Measurements from ENCODE around the gene BATF3. TPM values are rescaled to one million over a fixed set of nuclear protein-coding genes. Genes with fewer than 3 reads are reported as not detected.

Gene BATF3
- polyA plus RNA-seq, 1 donor, result 1.3 TPM

- DNase-seq (ENCODE audit: low read depth), result no peak
These were observed 15.0 kb downstream of the BATF3 start for GRCh38 chr1:212684521-212685090.

GRCh38 chr1:212684076-212684475, 15.6 kb downstream of the BATF3 start:
- DNase-seq (ENCODE audit: low read depth), result no peak

GRCh38 chr1:212683357-212683722, 16.3 kb downstream of the BATF3 start:
- DNase-seq (ENCODE audit: low read depth), result no peak

DNA sequence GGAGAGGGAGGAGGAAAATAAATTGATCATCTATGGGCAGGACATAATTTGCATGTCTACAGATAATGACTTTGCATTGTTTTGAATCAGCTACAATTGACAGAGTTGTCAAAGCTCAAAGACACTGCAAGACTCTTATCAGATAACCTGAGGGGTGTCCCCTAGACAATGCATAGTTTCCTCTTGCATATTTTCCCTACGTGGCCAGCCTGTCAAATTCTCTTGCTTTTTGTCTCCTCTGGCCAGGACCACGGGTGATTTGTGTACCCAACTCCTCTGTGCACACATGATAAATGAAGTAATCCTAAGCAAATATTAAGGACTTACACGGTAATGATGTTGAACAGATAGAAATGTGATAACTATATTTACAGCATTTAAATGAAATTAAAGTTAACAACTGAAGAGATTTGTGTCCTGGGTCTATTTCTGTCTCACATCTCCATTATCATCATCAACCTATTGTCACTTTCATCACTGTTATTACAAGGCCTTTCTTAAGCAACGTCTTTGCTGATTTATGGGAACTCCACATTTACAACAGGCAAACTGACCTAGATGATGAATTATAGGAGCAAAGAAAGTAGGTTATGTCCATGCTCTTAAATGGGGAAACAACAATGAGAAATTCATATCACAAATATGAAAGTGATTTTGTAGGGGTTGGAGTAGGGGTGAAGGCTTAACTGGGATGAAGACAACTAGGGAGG, 18.8 kb downstream of the BATF3 start:
- no peak for DNase-seq (ENCODE audit: low read depth)

- DNase-seq (ENCODE audit: low read depth), result no peak
These were observed 20.9 kb downstream of the BATF3 start for GRCh38 chr1:212678456-212679410.

DNA sequence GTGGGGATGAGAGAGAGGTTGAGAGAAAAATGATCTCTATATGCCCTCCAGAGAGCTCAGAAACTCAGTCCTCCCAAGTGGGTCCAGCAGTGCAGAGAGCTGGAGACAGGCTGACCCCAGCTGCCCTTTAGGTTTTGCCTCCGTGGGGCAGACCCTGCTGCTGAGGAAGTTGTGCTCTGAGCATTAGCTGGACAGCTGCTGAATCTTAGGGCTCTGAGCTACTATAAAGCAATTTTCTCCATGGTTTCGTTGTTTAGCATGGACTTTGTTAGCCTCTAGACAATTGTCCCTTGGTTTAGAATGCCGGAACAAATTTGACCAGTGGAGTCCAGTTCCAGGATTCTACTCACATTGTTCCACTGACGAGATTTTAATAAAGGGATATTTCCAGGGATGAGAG, 22.1 kb downstream of the BATF3 start:
- DNase-seq (ENCODE audit: low read depth), result no peak

DNA sequence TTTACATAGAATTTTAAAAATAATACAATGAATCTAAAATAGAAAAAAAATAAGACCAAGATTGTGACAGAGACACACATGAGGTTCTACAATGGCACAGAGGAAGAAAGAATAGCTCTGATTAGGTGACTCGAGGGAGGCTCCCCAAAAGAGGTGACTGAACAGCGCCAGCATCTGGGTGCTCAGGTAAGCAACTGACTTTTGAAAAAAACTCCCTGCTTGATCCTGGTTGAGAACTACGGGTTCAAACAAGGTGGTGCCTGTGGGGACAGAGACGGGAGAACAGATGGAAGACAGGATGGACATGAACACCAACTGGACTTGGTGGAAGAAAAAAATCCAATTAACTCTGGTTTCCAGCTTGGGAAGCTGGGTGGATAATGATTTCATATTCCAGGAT, 22.5 kb downstream of the BATF3 start:
- no peak for DNase-seq (ENCODE audit: low read depth)

GRCh38 chr1:212675675-212676074, 24.0 kb downstream of the BATF3 start:
- DNase-seq (ENCODE audit: low read depth), result no peak

GRCh38 chr1:212674872-212675271, 24.8 kb downstream of the BATF3 start:
- DNase-seq (ENCODE audit: low read depth), result no peak

DNA sequence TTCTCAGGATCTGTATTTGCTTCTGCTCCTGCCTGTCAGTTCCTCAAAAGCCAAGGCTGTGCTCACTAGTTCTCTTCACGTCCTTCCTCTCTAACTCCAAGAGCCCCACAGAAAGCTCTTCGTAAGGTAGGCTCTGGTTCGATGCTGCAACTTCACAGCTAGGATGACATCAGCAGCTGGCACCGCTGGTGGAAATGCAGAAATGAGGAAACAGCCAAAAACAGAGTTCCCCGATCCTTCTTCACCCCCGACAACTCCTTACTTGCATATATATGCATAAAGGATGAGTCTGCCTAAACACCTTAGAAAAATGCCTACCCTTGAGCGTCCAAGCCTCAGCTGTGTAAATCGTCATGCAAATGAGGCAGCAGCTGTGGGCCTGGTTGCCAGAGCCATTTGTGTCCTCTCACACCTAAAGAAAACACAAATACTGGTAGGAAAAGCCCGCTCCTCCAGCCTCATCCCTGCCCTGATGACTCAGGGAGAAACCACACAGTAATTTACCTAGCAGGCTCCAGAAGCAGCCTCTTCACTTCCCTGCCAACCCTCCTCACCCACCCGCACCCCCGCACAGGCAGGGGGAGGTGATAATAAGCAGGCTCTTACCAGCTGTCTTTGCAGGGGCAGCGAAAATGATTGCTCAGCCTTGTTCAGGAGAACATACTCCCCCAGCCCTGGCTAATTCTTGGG, 28.2 kb downstream of the BATF3 start:
- DNase-seq (ENCODE audit: low read depth), result no peak

DNA sequence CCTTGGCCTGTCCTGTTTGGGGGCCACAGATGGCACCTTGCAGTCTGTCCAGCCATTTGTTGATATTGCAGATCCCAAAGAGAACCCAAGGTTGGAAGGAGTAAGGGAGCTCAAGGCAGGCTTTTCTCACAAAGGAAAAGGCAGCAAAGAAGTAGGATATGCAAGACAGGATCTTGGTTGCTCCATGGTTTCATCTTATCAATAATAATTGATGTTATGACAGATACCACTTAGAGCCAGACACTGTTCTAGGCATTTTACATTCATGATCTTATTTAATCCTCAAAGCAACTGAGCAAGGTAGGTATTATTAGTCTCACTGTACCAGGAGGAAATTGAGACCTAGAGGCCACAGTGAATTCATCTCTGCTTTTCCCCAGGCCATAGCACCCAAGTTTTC, 28.8 kb downstream of the BATF3 start:
- DNase-seq (ENCODE audit: low read depth), result no peak

GRCh38 chr1:212670301-212670700, 29.3 kb downstream of the BATF3 start:
- no peak for DNase-seq (ENCODE audit: low read depth)

GRCh38 chr1:212669600-212669999, 30.0 kb downstream of the BATF3 start:
- no peak for DNase-seq (ENCODE audit: low read depth)

DNA sequence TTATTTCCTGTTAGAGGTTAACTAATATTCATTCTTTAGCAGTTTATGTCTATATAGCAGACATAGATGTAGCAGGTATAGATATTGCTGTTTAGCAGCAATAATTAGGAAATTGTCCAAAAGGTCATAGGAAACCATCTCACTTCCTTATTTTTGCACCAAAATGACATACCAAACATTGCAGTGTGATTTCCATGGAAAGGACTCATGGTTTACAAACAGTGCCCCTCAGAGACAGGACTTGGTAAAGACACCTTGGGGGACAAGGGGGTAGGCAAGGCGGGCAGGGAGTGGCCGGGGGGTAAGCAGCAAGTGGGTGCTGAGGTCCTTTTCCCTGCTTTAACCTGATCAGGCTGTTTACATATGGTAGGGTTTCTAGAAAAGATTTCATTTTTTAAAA, 30.5 kb downstream of the BATF3 start:
- DNase-seq (ENCODE audit: low read depth), result no peak

DNA sequence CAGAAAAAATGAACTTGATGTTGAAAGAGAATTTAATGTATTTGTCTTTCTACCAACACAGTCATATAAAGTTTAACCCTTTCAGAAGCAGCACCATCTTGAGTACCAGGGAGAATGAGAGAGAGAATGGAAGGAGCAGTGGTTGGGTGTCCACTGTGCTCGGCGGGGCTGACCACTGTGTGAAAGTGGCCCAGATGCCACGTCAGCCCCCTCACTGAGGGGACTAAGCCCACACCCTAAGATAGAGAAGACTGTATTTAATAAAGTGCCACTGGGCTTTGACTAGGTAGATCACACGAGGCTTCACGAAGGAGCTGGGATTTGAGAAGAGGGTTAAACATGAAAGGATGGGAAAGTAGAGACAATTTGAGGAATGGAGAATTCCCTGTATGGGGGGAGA, 31.2 kb downstream of the BATF3 start:
- DNase-seq (ENCODE audit: low read depth), result no peak

DNA sequence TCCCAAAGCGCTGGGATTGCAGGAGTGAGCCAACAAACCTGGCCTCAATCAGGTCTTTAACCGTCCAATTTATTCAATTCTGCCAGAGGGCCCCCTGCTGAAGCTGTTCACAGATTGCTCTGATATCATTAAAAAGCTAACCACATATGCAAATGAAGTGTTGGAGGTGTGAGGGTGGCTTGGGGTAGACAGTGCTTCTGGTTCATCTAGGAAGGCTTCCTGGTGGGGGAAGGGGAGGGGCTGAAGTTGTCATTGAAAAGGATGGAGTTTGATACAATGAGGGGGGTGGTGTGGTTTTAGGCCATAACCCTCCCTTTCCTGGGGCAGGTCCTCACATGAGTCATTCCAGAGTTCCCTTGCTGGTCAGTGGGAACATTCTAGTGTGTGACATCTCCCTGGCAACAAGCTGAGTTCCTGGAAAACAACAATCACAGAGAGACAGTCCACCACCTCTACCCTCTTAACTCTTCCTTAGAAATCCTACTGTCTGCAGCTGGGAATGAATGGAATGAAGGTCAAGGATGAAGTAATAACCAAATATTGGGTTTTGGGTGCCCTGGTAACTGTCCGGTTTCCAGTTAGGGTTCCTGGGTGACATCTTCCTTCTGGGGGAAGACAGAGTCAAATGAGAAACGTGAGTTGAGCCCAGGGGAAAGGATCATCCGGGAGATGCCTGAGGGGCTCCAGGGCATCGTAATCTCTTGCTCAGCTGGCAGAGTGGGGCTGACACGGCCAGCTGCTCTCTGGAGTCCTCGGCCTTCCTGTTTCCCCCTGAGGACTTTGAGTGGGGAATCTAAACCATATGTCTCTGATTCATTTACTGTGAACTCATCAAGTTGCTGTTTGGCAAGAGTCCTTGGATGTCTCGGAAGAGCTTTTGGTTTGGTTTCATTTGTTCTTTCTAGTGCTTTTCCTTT, 32.2 kb downstream of the BATF3 start:
- peak; percentile 73 for DNase-seq (ENCODE audit: low read depth)

DNA sequence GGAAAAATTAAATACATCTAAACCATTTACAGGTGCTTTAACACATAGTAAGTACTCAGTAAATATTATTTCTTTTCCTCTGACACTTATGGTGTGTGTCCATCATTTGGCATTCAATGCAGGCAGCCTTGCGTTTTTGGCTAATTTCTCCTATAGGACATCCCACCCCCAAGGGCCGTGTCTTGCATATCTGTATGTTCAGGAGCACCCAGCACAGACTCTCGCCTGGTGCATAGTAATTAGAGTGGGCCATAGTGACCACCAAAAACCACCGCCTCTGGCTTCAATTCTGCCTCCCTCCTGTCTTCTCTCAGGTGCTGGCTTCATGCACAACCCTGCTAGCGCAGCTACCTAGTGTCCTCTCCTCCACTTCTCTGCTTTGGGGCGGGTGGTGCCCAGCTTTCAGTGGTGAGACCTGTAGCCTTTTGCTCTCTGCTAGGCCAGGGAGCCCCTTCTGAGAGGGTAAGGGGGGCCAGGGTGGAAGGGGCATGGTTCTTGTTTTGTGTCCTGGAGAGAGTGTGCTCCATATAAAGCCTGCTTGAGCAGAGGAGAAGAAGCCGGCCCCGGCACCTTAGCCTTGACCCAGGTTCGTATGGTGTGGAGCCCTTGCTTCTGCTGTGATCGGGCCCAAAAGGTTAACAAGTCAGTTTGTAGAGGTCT, 33.4 kb downstream of the BATF3 start:
- no peak for DNase-seq (ENCODE audit: low read depth)

DNA sequence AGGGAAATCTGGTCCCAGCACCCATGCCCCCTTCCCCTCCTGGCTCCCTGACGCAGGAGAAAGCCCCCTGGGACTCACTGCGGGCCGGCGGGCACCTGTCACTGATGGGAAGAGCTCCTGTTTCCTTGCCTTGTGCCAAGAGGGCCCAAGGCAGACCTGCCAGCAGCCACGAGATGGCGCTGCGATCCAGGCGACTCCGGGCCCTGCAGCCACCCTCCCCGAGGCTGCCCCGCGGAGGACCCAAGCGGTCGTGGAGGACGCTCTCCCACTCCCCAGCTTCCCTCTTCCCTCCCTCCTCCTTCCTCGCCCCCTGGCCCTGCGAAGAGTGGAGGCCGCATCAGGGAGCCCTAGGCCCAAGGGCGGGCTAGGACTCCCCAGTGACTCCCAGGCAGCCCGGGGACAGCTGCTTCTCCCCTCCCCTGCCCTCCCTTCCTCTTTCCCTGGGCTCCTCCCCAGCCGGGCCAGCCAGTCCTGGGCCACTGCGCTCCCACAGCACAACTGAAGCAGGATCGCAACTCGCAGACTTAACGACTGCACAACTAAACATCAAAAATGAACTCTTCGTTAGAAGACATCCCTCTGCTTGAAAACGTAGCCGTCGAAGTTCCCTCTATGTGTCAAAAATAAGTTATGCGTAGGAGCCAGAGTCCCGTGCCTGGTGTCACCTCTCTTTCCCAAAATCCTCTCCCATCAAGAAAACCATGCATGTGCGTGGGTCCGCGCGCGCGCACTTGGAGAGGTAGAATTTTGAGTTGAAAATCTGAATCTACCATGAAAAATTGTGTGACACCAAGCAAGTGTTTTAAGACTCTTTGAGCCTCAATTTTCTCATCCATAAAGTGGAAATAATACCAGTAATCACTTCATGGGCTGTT, 34.2 kb downstream of the BATF3 start:
- DNase-seq (ENCODE audit: low read depth), result no peak

DNA sequence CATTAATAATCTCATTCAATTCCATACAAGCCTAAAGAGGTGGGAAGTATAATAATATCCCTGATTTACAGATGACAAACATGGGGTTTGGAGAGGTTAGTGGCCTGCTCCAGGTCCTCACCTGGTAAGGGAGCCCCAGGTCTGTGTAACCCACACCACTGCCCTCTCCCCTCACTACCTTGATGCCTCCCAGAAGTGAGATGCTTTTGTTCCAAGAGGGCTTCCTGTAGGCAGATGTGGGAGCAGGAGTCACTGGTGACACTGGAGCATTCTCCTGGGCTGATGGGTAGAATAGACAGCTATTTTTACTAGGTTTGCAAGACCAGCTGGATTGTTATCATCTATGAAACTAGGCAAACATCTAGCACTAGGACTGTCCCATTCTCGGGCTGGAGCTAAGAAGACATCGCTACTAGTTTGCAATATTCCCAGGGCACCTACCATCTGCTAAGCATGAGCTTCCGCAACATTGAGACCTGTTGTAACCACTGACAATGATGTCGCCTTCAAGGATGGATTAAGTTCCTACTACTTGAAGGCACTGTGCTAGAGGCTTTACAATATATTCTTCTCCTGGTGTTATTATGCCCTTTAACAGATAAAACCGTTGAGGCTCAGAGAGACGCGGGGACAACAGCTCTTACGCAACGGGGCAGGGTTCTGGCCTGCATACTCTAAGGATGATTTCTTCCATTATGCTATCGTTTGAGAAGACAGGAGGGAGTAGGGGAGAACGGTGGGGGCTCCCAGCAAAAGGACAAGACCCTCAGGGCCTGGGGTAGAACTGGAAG, 35.0 kb downstream of the BATF3 start:
- DNase-seq (ENCODE audit: low read depth), result no peak

Measured in forelimb muscle (tissue), 1 donor.